ENCODE results near the gene DDT.

The DDT gene

DNA sequence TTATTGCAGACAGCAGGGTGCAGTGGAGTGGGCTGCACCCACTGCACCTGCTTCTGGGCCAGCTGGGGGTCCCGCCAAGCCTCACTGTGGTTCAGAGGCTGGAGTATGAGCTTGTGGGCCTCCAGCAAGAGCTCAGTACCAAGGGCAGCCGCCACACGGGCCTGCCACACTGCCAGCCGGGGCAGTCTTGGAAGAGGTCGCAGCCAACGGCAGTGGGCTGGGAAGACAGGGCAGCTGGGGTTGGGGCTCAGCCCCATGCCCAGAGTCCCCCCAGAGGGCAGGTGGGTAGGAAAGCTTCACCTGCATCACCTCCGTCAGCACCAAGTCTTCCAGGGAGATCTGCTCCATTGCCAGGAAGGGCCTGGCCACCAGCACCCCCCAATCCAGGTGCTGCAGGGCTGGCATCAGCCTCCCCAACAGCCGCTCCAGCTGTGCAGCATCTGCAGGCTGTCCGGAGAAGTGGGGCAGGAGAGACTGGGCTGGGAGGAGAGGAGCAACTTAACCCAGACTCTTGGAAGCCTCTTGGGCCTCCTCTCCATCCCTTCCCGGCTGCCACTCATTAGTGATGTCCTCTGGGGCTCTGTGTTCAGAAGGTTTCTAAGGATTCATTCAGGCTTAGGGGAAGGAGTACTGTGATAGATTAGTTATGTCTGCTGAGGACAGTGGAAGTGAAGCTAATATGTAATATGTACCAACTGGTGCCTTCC is 32.1 kb upstream of the DDT start:
- no peak overlapping the region for H3K27ac ChIP-seq
- peaks cover under 1 to 5% of the 10 kb centered on the region in 2 experiments for H3K4me1 ChIP-seq (ENCODE audit: control insufficient read depth in 1 of 2, insufficient read depth in 1 of 2, low read depth in 1 of 2, low read length in 1 of 2)
- H3K9me3 ChIP-seq, result no peaks in the 10 kb centered on the region
- H3K36me3 ChIP-seq, result no peaks in the 10 kb centered on the region
- TF ChIP-seq CTCF (IDR thresholded peaks at IDR 0.05), result no peak
- H3K4me3 ChIP-seq (ENCODE audit: low read depth in 1 of 2, low read length in 1 of 2), result no peak overlapping the region
- peaks cover 4% of the 10 kb centered on the region for H3K27me3 ChIP-seq

DNA sequence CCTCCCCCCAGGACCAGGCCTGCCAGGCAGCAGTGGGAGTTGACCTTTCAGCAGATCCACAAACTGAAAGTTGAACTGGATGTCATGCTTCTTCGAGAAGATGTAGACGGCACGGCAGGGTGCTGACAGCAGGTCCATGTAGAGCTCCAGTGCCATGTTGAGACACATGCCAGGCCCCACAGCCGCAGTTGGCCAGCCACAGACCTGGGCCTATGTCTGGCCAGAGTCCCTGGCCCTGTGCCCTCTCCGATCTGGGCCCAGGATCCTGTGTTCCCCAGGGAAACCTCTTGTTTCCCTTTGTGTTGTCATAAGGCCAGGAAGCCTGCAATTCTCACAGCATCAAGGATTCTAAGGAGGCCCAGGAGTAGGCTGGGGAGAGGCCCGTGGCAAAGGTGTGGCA is 31.0 kb upstream of the DDT start, which contains the start of gene GSTT4:
Gene GSTT4, minus strand, starts transcription at position 253 of the 400 bp plus-strand sequence. Its CDS starts 97 bp downstream, at position 156.
- Histone ChIP-seq H3K36me3 (no peaks in the 10 kb centered on the region), H3K4me3 (ENCODE audit: low read depth in 1 of 2, low read length in 1 of 2) (no peak within 1 kb of the TSS), H3K27me3 (peaks cover 4% of the 10 kb centered on the region), H3K27ac (no peak within 1 kb of the TSS), H3K4me1 (ENCODE audit: control insufficient read depth in 1 of 2, insufficient read depth in 1 of 2, low read depth in 1 of 2, low read length in 1 of 2) (no peaks in the 10 kb centered on the region), H3K9me3 (no peaks in the 10 kb centered on the region)
- TF ChIP-seq CTCF (IDR thresholded peaks at IDR 0.05), result no peak

- Histone ChIP-seq H3K36me3 (no peaks in the 10 kb centered on the region), H3K4me3 (ENCODE audit: low read depth in 1 of 2, low read length in 1 of 2) (no peak overlapping the region), H3K27ac (no peak overlapping the region), H3K9me3 (no peaks in the 10 kb centered on the region), H3K27me3 (peaks cover 4% of the 10 kb centered on the region), H3K4me1 (ENCODE audit: control insufficient read depth in 1 of 2, insufficient read depth in 1 of 2, low read depth in 1 of 2, low read length in 1 of 2) (no peaks in the 10 kb centered on the region)
- no peak for TF ChIP-seq CTCF (IDR thresholded peaks at IDR 0.05)
Measured at GRCh38 chr22:24003887-24004286, 29.6 kb upstream of the DDT start.

- no peaks in the 10 kb centered on the region for H3K36me3 ChIP-seq
- no peaks in the 10 kb centered on the region for H3K4me1 ChIP-seq (ENCODE audit: control insufficient read depth in 1 of 2, insufficient read depth in 1 of 2, low read depth in 1 of 2, low read length in 1 of 2)
- no peak overlapping the region for H3K4me3 ChIP-seq (ENCODE audit: low read depth in 1 of 2, low read length in 1 of 2)
- no peaks in the 10 kb centered on the region for H3K9me3 ChIP-seq
- peaks cover 4% of the 10 kb centered on the region for H3K27me3 ChIP-seq
- H3K27ac ChIP-seq, result no peak overlapping the region
- TF ChIP-seq CTCF (IDR thresholded peaks at IDR 0.05), result no peak
Measured at GRCh38 chr22:24002851-24003250, 28.6 kb upstream of the DDT start.

- no peak overlapping the region for H3K4me3 ChIP-seq (ENCODE audit: low read depth in 1 of 2, low read length in 1 of 2)
- H3K36me3 ChIP-seq, result no peaks in the 10 kb centered on the region
- H3K27me3 ChIP-seq, result peaks cover 4% of the 10 kb centered on the region
- no peaks in the 10 kb centered on the region for H3K4me1 ChIP-seq (ENCODE audit: control insufficient read depth in 1 of 2, insufficient read depth in 1 of 2, low read depth in 1 of 2, low read length in 1 of 2)
- no peak for TF ChIP-seq CTCF (IDR thresholded peaks at IDR 0.05)
- H3K9me3 ChIP-seq, result no peaks in the 10 kb centered on the region
- H3K27ac ChIP-seq, result no peak overlapping the region
Measured at GRCh38 chr22:24002272-24002671, 28.0 kb upstream of the DDT start.
